Measurements from ENCODE around the gene CFAP58.

Gene CFAP58

GRCh38 chr10:104501449-104501848 is 147.8 kb downstream of the CFAP58 start:
- no peak for TF ChIP-seq CTCF (conservative IDR thresholded peaks at IDR 0.05; ENCODE audit: low read depth)
- H3K27ac ChIP-seq, result no peak overlapping the region
- CTCF ChIA-PET, result interaction anchor here (0.6 kb wide), 1 partner anchor 9 kb away, joined by 3 read pairs; no protein-coding TSS in a partner anchor
- POLR2A ChIA-PET (ENCODE audit: low non-redundant PET), result no interaction called here
- DNase-seq (ENCODE audit: low spot score), result no peak

- no peak overlapping the region for H3K27ac ChIP-seq
- no peak for DNase-seq (ENCODE audit: low spot score)
- TF ChIP-seq CTCF (conservative IDR thresholded peaks at IDR 0.05; ENCODE audit: low read depth), result no peak
- ChIA-PET CTCF (interaction anchor here (0.6 kb wide), 1 partner anchor 14 kb away, joined by 3 read pairs; no protein-coding TSS in a partner anchor), POLR2A (ENCODE audit: low non-redundant PET) (no interaction called here)
Observed at GRCh38 chr10:104501864-104502579, 148.4 kb downstream of the CFAP58 start.

GRCh38 chr10:104502907-104503306 is 149.3 kb downstream of the CFAP58 start:
- TF ChIP-seq CTCF (conservative IDR thresholded peaks at IDR 0.05; ENCODE audit: low read depth), result no peak
- ChIA-PET CTCF (interaction anchor here (0.7 kb wide), 1 partner anchor 119 kb away, joined by 3 read pairs; no protein-coding TSS in a partner anchor), POLR2A (ENCODE audit: low non-redundant PET) (no interaction called here)
- no peak overlapping the region for H3K27ac ChIP-seq
- DNase-seq (ENCODE audit: low spot score), result no peak

Measured in RWPE1 (cell line).